HepG2 (cell line): Measurements from ENCODE around the gene ANTXR1. TPM values are rescaled to one million over a fixed set of nuclear protein-coding genes. Genes with fewer than 3 reads are reported as not detected.
A peak's percentile ranks its signal among the peaks of the same experiment; 100 is the strongest.

Experiments
- ARNTL ChIP-seq: sonication (generic); formaldehyde crosslinking; IDR thresholded peaks from 2 replicates; pipeline ENCODE4 v1.4.0; 2020; ENCODE audit warnings: mild to moderate bottlenecking, missing genetic modification reagents
- ATF3 ChIP-seq: sonication (generic); formaldehyde crosslinking; IDR thresholded peaks from 2 replicates; pipeline ENCODE4 v1.4.0; 2020; ENCODE audit warnings: missing genetic modification reagents
- ERF ChIP-seq: IDR thresholded peaks from 2 replicates; pipeline ENCODE4 v1.6.1; 2018; ENCODE audit warnings: missing biosample characterization, missing genetic modification reagents
- FOXP4 ChIP-seq: sonication (generic); formaldehyde crosslinking; IDR thresholded peaks from 2 replicates; pipeline ENCODE4 v1.4.0; 2020; ENCODE audit warnings: missing genetic modification reagents
- GATAD2A ChIP-seq: IDR thresholded peaks from 2 replicates; pipeline ENCODE4 v1.6.1; 2016
- HMGXB3 ChIP-seq: sonication (generic); formaldehyde crosslinking; IDR thresholded peaks from 2 replicates; pipeline ENCODE4 v1.4.0; 2020; ENCODE audit warnings: missing genetic modification reagents, borderline replicate concordance
- KDM6A ChIP-seq: IDR thresholded peaks from 2 replicates; pipeline ENCODE4 v1.6.1; 2016; ENCODE audit warnings: low read depth
- NFKBIZ ChIP-seq: IDR thresholded peaks from 2 replicates; pipeline ENCODE4 v1.6.1; 2018; ENCODE audit warnings: missing genetic modification reagents, missing compliant biosample characterization
- SRSF4 ChIP-seq: fragments of 200-400 bp; formaldehyde crosslinking; IDR thresholded peaks from one replicate; pipeline ENCODE4 v1.6.1; 2018; ENCODE audit warnings: mild to moderate bottlenecking, low read depth, low read length, moderate library complexity; ENCODE audit not compliant: poor library complexity, severe bottlenecking
- SUZ12 ChIP-seq: fragments of 150-350 bp; IDR thresholded peaks from 2 replicates; pipeline ENCODE4 v1.6.1; 2014; ENCODE audit warnings: low read depth, low read length
- TBX2 ChIP-seq: sonication (generic); formaldehyde crosslinking; IDR thresholded peaks from 2 replicates; pipeline ENCODE4 v1.5.0; 2020; ENCODE audit warnings: missing genetic modification reagents, mild to moderate bottlenecking, borderline replicate concordance
- TGIF2 ChIP-seq: IDR thresholded peaks from 2 replicates; pipeline ENCODE4 v1.6.1; 2016; ENCODE audit warnings: control low read depth, missing compliant biosample characterization
- ZBTB25 ChIP-seq: IDR thresholded peaks from 2 replicates; pipeline ENCODE4 v1.6.1; 2018; ENCODE audit warnings: missing genetic modification reagents
- ZNF460 ChIP-seq: sonication (generic); formaldehyde crosslinking; IDR thresholded peaks from 2 replicates; pipeline ENCODE4 v1.5.1; 2020; ENCODE audit warnings: missing genetic modification reagents, mild to moderate bottlenecking, borderline replicate concordance
- ZNF543 ChIP-seq: sonication (generic); formaldehyde crosslinking; IDR thresholded peaks from 2 replicates; pipeline ENCODE4 v1.4.0; 2020; ENCODE audit warnings: mild to moderate bottlenecking, missing genetic modification reagents
- ZNF790 ChIP-seq: sonication (generic); formaldehyde crosslinking; IDR thresholded peaks from 2 replicates; pipeline ENCODE4 v1.8.0; 2022; ENCODE audit warnings: missing genetic modification reagents, mild to moderate bottlenecking, borderline replicate concordance
- ZSCAN9 ChIP-seq: IDR thresholded peaks from 2 replicates; pipeline ENCODE4 v1.6.1; 2016; ENCODE audit warnings: borderline replicate concordance
- polyA plus RNA-seq, 8 experiments: library from polyadenylated mRNA; depleted of rRNA in 3 of 8; stranded (reverse) in 7 of 8; unstranded in 1 of 8; fragments of >200 nt; fragmentation: Illumina TruSeq in 4 of 8; extraction: Trizol in 4 of 8; gene quantifications; 2 replicates each; pipeline versions ENCODE4 v1.2.1 to v1.2.3, GENCODE V29; 2011 to 2016; ENCODE audit warnings: low read depth in 4 of 8, missing spikeins in 1 of 8, mixed read lengths in 1 of 8; ENCODE audit not compliant: insufficient read depth in 1 of 8
- total RNA-seq, 5 experiments: library from RNA; depleted of rRNA; stranded (reverse); fragments of >200 nt; fragmentation: Illumina TruSeq; extraction: Trizol; gene quantifications; 2 replicates each; pipeline ENCODE4 v1.2.3, GENCODE V29; 2016; ENCODE audit warnings: low read depth in 1 of 5
- TF ChIP-seq, protein P1 (sequence below): sonication (generic); formaldehyde crosslinking; IDR thresholded peaks from 2 replicates; pipeline ENCODE4 v1.4.0; 2020; ENCODE audit warnings: low read depth, missing genetic modification reagents

ANTXR1 gene
- total and polyA plus RNA-seq, 2 of the 13 experiments (the other 11 are each of a cell fraction or from before 2014, with no cell fraction given) = 4.5 to 12.7 TPM

GRCh38 chr2:69082430-69082997, 69.5 kb downstream of the ANTXR1 start (continued):
- TF ChIP-seq ZBTB25 (CRISPR knock-in tag) = 0 out of 2 replicates have a peak, but pooled peaks have one; percentile 54
- TF ChIP-seq ZNF460 (CRISPR knock-in tag) = 0 out of 2 replicates have a peak, but pooled peaks have one; percentile 2
- TF ChIP-seq ARNTL (CRISPR knock-in tag) = 0 out of 2 replicates have a peak, but pooled peaks have one; percentile 22
- TF ChIP-seq, protein P1, sequence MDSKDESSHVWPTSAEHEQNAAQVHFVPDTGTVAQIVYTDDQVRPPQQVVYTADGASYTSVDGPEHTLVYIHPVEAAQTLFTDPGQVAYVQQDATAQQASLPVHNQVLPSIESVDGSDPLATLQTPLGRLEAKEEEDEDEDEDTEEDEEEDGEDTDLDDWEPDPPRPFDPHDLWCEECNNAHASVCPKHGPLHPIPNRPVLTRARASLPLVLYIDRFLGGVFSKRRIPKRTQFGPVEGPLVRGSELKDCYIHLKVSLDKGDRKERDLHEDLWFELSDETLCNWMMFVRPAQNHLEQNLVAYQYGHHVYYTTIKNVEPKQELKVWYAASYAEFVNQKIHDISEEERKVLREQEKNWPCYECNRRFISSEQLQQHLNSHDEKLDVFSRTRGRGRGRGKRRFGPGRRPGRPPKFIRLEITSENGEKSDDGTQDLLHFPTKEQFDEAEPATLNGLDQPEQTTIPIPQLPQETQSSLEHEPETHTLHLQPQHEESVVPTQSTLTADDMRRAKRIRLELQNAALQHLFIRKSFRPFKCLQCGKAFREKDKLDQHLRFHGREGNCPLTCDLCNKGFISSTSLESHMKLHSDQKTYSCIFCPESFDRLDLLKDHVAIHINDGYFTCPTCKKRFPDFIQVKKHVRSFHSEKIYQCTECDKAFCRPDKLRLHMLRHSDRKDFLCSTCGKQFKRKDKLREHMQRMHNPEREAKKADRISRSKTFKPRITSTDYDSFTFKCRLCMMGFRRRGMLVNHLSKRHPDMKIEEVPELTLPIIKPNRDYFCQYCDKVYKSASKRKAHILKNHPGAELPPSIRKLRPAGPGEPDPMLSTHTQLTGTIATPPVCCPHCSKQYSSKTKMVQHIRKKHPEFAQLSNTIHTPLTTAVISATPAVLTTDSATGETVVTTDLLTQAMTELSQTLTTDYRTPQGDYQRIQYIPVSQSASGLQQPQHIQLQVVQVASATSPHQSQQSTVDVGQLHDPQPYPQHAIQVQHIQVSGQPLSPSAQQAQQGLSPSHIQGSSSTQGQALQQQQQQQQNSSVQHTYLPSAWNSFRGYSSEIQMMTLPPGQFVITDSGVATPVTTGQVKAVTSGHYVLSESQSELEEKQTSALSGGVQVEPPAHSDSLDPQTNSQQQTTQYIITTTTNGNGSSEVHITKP = peak; percentile 64; the same call in 1 of the 2 replicates
- no peak for TF ChIP-seq TGIF2 (CRISPR knock-in tag)
- no peak for TF ChIP-seq ZNF790 (CRISPR knock-in tag)
- TF ChIP-seq FOXP4 (CRISPR knock-in tag) = peak; percentile 98
- peak; percentile 95 for TF ChIP-seq GATAD2A (CRISPR knock-in tag)
- TF ChIP-seq SUZ12 = no peak
- TF ChIP-seq TBX2 (CRISPR knock-in tag) = peak; percentile 44; the same call in 1 of the 2 replicates
- TF ChIP-seq KDM6A (CRISPR knock-in tag) = 0 out of 2 replicates have a peak, but pooled peaks have one; percentile 41
- TF ChIP-seq HMGXB3 (CRISPR knock-in tag) = 0 out of 2 replicates have a peak, but pooled peaks have one; percentile 20
- TF ChIP-seq ERF (CRISPR knock-in tag) = peak; percentile 66; the same call in 1 of the 2 replicates
- TF ChIP-seq ZNF543 (CRISPR knock-in tag) = 0 out of 2 replicates have a peak, but pooled peaks have one; percentile 34
- TF ChIP-seq ATF3 (CRISPR knock-in tag) = peak; percentile 74; the same call in 1 of the 2 replicates
- TF ChIP-seq NFKBIZ (CRISPR knock-in tag) = 0 out of 2 replicates have a peak, but pooled peaks have one; percentile 74
- no peak for TF ChIP-seq SRSF4
- 0 out of 2 replicates have a peak, but pooled peaks have one; percentile 44 for TF ChIP-seq ZSCAN9 (CRISPR knock-in tag)
